ENCODE data around the gene KLHDC3.

The KLHDC3 gene

GRCh38 chr6:43021270-43022047 is 7.4 kb downstream of the KLHDC3 start, which contains the start of gene RRP36:
Gene RRP36, plus strand, starts transcription at chr6:43021623. Its CDS starts 32 bp downstream, at chr6:43021655.
- peaks cover 60% of the 10 kb centered on the region for H3K36me3 ChIP-seq (ENCODE audit: low read depth)
- peak within 1 kb of the TSS; percentile 53 for H3K4me3 ChIP-seq (ENCODE audit: severe bottlenecking)
- no peaks in the 10 kb centered on the region for H3K9me3 ChIP-seq (ENCODE audit: severe bottlenecking)
- DNase-seq (ENCODE audit: low spot score) (no peak), ATAC-seq (ENCODE audit: low read depth) (peak; percentile 92)
- peaks cover 4% of the 10 kb centered on the region for H3K4me1 ChIP-seq (ENCODE audit: insufficient read depth, poor library complexity, severe bottlenecking)
- no peaks in the 10 kb centered on the region for H3K27me3 ChIP-seq (ENCODE audit: insufficient read depth, poor library complexity, severe bottlenecking)
- peak within 1 kb of the TSS; percentile 76 for H3K27ac ChIP-seq (ENCODE audit: poor library complexity, severe bottlenecking)
- TF ChIP-seq CTCF (IDR thresholded peaks at IDR 0.05; ENCODE audit: poor library complexity, severe bottlenecking): no peak

- peaks cover 4% of the 10 kb centered on the region for H3K4me1 ChIP-seq (ENCODE audit: insufficient read depth, poor library complexity, severe bottlenecking)
- no peaks in the 10 kb centered on the region for H3K27me3 ChIP-seq (ENCODE audit: insufficient read depth, poor library complexity, severe bottlenecking)
- DNase-seq (ENCODE audit: low spot score) (no peak), ATAC-seq (ENCODE audit: low read depth) (no peak)
- no peaks in the 10 kb centered on the region for H3K9me3 ChIP-seq (ENCODE audit: severe bottlenecking)
- TF ChIP-seq CTCF (IDR thresholded peaks at IDR 0.05; ENCODE audit: poor library complexity, severe bottlenecking): no peak
- peaks cover 72% of the 10 kb centered on the region for H3K36me3 ChIP-seq (ENCODE audit: low read depth)
- no peak overlapping the region for H3K27ac ChIP-seq (ENCODE audit: poor library complexity, severe bottlenecking)
- H3K4me3 ChIP-seq (ENCODE audit: severe bottlenecking): no peak overlapping the region
Observed at GRCh38 chr6:43024436-43024835, 10.4 kb downstream of the KLHDC3 start.

- DNase-seq (ENCODE audit: low spot score) (no peak), ATAC-seq (ENCODE audit: low read depth) (no peak)
- Histone ChIP-seq H3K36me3 (ENCODE audit: low read depth) (peaks cover 84% of the 10 kb centered on the region), H3K27ac (ENCODE audit: poor library complexity, severe bottlenecking) (no peak overlapping the region), H3K4me3 (ENCODE audit: severe bottlenecking) (no peak overlapping the region), H3K9me3 (ENCODE audit: severe bottlenecking) (no peaks in the 10 kb centered on the region), H3K27me3 (ENCODE audit: insufficient read depth, poor library complexity, severe bottlenecking) (no peaks in the 10 kb centered on the region), H3K4me1 (ENCODE audit: insufficient read depth, poor library complexity, severe bottlenecking) (no peaks in the 10 kb centered on the region)
- no peak for TF ChIP-seq CTCF (IDR thresholded peaks at IDR 0.05; ENCODE audit: poor library complexity, severe bottlenecking)
Observed at GRCh38 chr6:43026365-43026764, 12.3 kb downstream of the KLHDC3 start.

- no peak overlapping the region for H3K4me3 ChIP-seq (ENCODE audit: severe bottlenecking)
- no peaks in the 10 kb centered on the region for H3K27me3 ChIP-seq (ENCODE audit: insufficient read depth, poor library complexity, severe bottlenecking)
- H3K9me3 ChIP-seq (ENCODE audit: severe bottlenecking): no peaks in the 10 kb centered on the region
- peaks cover 78% of the 10 kb centered on the region for H3K36me3 ChIP-seq (ENCODE audit: low read depth)
- H3K27ac ChIP-seq (ENCODE audit: poor library complexity, severe bottlenecking): no peak overlapping the region
- no peak for TF ChIP-seq CTCF (IDR thresholded peaks at IDR 0.05; ENCODE audit: poor library complexity, severe bottlenecking)
- ATAC-seq (ENCODE audit: low read depth) (no peak), DNase-seq (ENCODE audit: low spot score) (no peak)
- H3K4me1 ChIP-seq (ENCODE audit: insufficient read depth, poor library complexity, severe bottlenecking): no peaks in the 10 kb centered on the region
Observed at GRCh38 chr6:43029120-43029519, 15.1 kb downstream of the KLHDC3 start.

GRCh38 chr6:43032326-43032725 is 18.3 kb downstream of the KLHDC3 start:
- no peak for DNase-seq (ENCODE audit: low spot score)
- Histone ChIP-seq H3K4me3 (ENCODE audit: severe bottlenecking) (no peak overlapping the region), H3K27ac (ENCODE audit: poor library complexity, severe bottlenecking) (no peak overlapping the region), H3K9me3 (ENCODE audit: severe bottlenecking) (no peaks in the 10 kb centered on the region), H3K36me3 (ENCODE audit: low read depth) (peaks cover 71% of the 10 kb centered on the region), H3K4me1 (ENCODE audit: insufficient read depth, poor library complexity, severe bottlenecking) (no peaks in the 10 kb centered on the region), H3K27me3 (ENCODE audit: insufficient read depth, poor library complexity, severe bottlenecking) (no peaks in the 10 kb centered on the region)
- TF ChIP-seq CTCF (IDR thresholded peaks at IDR 0.05; ENCODE audit: poor library complexity, severe bottlenecking): no peak
- ATAC-seq (ENCODE audit: low read depth): no peak
